Measurements from ENCODE around the gene ADH1A. TPM values are rescaled to one million over a fixed set of nuclear protein-coding genes. Genes with fewer than 3 reads are reported as not detected.

Gene ADH1A
- not detected in 5 replicates for total RNA-seq (2022; extraction: Qiagen RNA extraction)

GRCh38 chr4:99290848-99291786, at the start of gene ADH1A:
Gene ADH1A (minus strand): TSS chr4:99290985. CDS start chr4:99290914, 71 bp downstream.

GRCh38 chr4:99321241-99322191, 30.7 kb upstream of the ADH1A start, which contains the start of gene ADH1B:
Gene ADH1B (minus strand): TSS chr4:99321401. CDS start chr4:99321331, 70 bp downstream.

Other genes starting within 250 kb of the ADH1A start
- gene ADH5, start 202.2 kb downstream of the ADH1A start, total RNA-seq (2022; extraction: Qiagen RNA extraction) = 108 to 128 TPM (median 112 TPM) in 5 replicates
- not detected in 5 replicates for gene ADH4, start 146.7 kb downstream of the ADH1A start, total RNA-seq (2022; extraction: Qiagen RNA extraction)
- not detected in 5 replicates for gene ADH6, start 71.7 kb downstream of the ADH1A start, total RNA-seq (2022; extraction: Qiagen RNA extraction)
- gene ADH1B, start 30.4 kb upstream of the ADH1A start, total RNA-seq (2022; extraction: Qiagen RNA extraction) = not detected in 5 replicates
- gene ADH1C, start 61.8 kb upstream of the ADH1A start, total RNA-seq (2022; extraction: Qiagen RNA extraction) = not detected in 5 replicates
- not detected in 5 replicates for gene ADH7, start 144.4 kb upstream of the ADH1A start, total RNA-seq (2022; extraction: Qiagen RNA extraction)
- gene C4orf17, start 220.0 kb upstream of the ADH1A start, total RNA-seq (2022; extraction: Qiagen RNA extraction) = not detected in 5 replicates